Pancreas (tissue), 10 donors: Measurements from ENCODE around the gene CHRNB1. TPM values are rescaled to one million over a fixed set of nuclear protein-coding genes. Genes with fewer than 3 reads are reported as not detected.

ENCODE experiments used
- ATAC-seq, 4 donors: fragments of 200-7000 bp; cut with Tn5 transposase; one replicate each; pipeline versions ENCODE4 v1.8.0 to v1.9.1; 2020; ENCODE audit warnings: mild to moderate bottlenecking in 4 of 4, moderate library complexity in 4 of 4
- DNase-seq, 6 donors: peaks; one replicate each; pipeline ENCODE4 v3.0.0-alpha.2; 2020
- FAIRE-seq: peaks from 2 replicates; lab custom pipeline; 2012; peaks lifted over from hg19 to GRCh38; lab: Jason Lieb, UNC
- H3K27ac ChIP-seq, 4 donors: fragments of 200-600 bp; sonication (generic); 1 replicate in 3 of 4; 2 replicates in 1 of 4; pipeline versions ENCODE4 v1.5.0 to v1.8.0; 2020
- H3K27me3 ChIP-seq, 4 donors: fragments of 200-600 bp; one replicate each; pipeline ENCODE4 v1.8.0; 2021
- H3K36me3 ChIP-seq, 3 donors: fragments of 200-600 bp; sonication (generic) in 1 of 3; one replicate each; pipeline versions ENCODE4 v1.5.0 to v1.8.0; 2020 to 2021
- H3K4me1 ChIP-seq, 3 donors: fragments of 200-600 bp; one replicate each; pipeline ENCODE4 v1.8.0; 2021
- H3K4me3 ChIP-seq, 4 donors: fragments of 200-600 bp; sonication (generic) in 2 of 4; one replicate each; pipeline versions ENCODE4 v1.5.0 to v1.8.0; 2020 to 2021
- H3K9me3 ChIP-seq, 4 donors: fragments of 200-600 bp; one replicate each; pipeline ENCODE4 v1.8.0; 2021
- CTCF ChIP-seq, 4 donors: fragments of 200-600 bp; sonication (generic) in 3 of 4; IDR thresholded peaks; one replicate each; pipeline versions ENCODE4 v1.5.0 to v1.8.0; 2021; ENCODE audit warnings: antibody characterized with exemption in 4 of 4
- WGBS, 2 donors: extraction: QIAGEN DNeasy Blood & Tissue Kit; methylation state at CpG; one replicate each; pipeline ENCODE4 v1.1.7; 2013; 5-methylcytosine and 5-hydroxymethylcytosine counted together
- intact Hi-C, 3 donors: fragments of 100-400 bp; cut with DNase I; formaldehyde crosslinking; loops; one replicate each; pipeline versions ENCODE4 v1.11.1 to v1.14.2; 2022
- polyA plus RNA-seq, 2 donors: library from polyadenylated mRNA; stranded (reverse); fragments of 200-250 nt; gene quantifications; one replicate each; pipeline ENCODE4 v1.2.3, GENCODE V29; 2013
- total RNA-seq, 6 donors: library from RNA; stranded (reverse); fragmentation: NEBNext Ultra II Directional in 4 of 6; extraction: Animal tissue kit (Norgen Biotek cat#: 25700) in 4 of 6; gene quantifications; one replicate each; pipeline versions ENCODE4 v1.2.1 to v1.2.4, GENCODE V29; 2021 to 2023
- donor health status: healthy with polysubstance abuse.
- donor health status: DM: no; HTN: no; CAD: no; lungs with moderate emphysema.
- donor health status: DM: no; HTN: no; CAD: no.
- donor health status: control.
- donor health status: control.
- donor health status: Bipolar disorder and iron deficiency.
- donor health status: DM: yes; HTN: yes; CAD: no.
- donor health status: DM: no; HTN: no; CAD: no.
- donor health status: DM: no; HTN: no; CAD: no.
- donor health status: DM: yes; HTN: yes; CAD: no.

CHRNB1 gene
- total and polyA plus RNA-seq, 8 donors: 7.5 to 15.0 (median 9.7) TPM

DNA sequence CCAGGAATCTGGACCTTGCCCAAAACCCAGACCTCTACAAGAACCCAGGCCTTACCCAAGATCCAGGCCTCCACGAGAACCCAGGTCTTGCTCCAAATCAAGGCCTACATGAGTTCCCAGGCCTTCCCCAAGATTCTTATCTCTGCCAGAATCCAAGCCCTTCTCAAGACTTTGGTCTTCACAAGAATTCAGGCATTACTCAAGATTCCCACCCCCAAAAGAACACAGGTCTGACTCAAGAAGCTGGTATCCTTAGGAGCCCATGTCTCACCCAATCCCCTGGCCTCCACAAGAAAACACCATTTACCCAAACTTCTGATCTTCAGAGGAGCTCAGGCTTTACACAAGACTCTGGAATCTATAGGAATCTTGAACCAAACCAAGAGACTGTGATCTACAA, 13.6 kb upstream of the CHRNB1 start:
- intact Hi-C loops: loop anchor here in 2 of 3 donors (10.0 kb wide), 1 partner anchor 76 kb away; the partner anchor contains the start of genes KCTD11 (in 2 of the 2) and TMEM95 (in 2 of the 2)
- no peaks in the 10 kb centered on the region for H3K9me3 ChIP-seq
- H3K27ac ChIP-seq: no peak overlapping the region
- H3K4me1 ChIP-seq: peaks cover 0 to under 1% (median 0%) of the 10 kb centered on the region in 3 donors
- 84 to 94% methylated on average over 1 of the region's 1 CpG for WGBS, 2 donors
- no peak for TF ChIP-seq CTCF (IDR thresholded peaks at IDR 0.05)
- H3K27me3 ChIP-seq: no peaks in the 10 kb centered on the region
- no peaks in the 10 kb centered on the region for H3K36me3 ChIP-seq
- FAIRE-seq (no peak), ATAC-seq (no peak), DNase-seq (no peak)
- H3K4me3 ChIP-seq: no peak overlapping the region

- WGBS, 2 donors: 84 to 89% methylated on average over 11 of the region's 11 CpGs
- Histone ChIP-seq H3K27ac (no peak overlapping the region), H3K4me1 (peaks cover 0 to 6% (median 2%) of the 10 kb centered on the region in 3 donors), H3K9me3 (no peaks in the 10 kb centered on the region), H3K36me3 (no peaks in the 10 kb centered on the region), H3K27me3 (no peaks in the 10 kb centered on the region), H3K4me3 (no peak overlapping the region)
- FAIRE-seq (no peak), ATAC-seq (no peak), DNase-seq (peak in 1 of 6 donors; percentile 42)
- intact Hi-C loops: loop anchor here in 2 of 3 donors (10.0 kb wide), 1 partner anchor 77 kb away; the partner anchor contains the start of genes KCTD11 (in 2 of the 2) and TMEM95 (in 2 of the 2)
- TF ChIP-seq CTCF (IDR thresholded peaks at IDR 0.05): no peak
Measured at GRCh38 chr17:7432296-7432695, 12.6 kb upstream of the CHRNB1 start.

DNA sequence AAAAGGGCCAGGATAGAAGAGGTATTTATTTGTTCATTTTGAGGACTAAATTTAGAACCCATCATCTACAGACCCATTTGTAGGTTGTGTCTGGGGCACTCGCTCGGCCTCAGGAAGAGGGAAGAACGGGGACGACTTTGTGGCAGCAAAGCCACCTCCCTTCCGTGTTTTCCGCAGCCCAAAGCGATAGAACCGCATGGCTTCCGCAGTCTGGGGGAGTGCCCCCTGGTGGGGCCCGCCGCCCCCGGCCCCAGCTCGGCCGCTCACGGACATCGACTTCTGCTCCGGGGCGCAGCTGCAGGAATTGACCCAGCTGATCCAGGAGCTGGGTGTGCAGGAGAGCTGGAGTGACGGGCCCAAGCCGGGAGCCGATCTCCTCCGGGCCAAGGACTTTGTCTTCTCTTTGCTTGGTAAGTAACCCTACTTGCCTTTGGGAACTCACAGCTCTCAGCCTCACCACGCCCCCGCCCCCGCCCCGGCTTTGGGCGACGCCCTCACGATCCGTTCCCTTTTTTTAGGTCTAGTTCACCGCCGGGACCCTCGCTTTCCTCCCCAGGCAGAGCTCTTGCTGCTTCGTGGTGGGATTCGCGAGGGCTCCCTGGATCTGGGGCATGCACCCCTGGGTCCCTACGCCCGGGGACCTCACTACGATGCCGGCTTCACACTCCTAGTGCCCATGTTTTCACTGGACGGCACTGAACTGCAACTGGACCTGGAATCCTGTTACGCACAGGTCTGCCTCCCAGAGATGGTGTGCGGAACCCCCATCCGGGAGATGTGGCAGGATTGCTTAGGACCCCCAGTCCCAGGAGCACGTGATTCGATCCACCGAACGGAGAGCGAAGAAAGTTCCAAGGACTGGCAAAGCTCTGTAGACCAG, 8.9 kb upstream of the CHRNB1 start:
- Histone ChIP-seq H3K27me3 (no peaks in the 10 kb centered on the region), H3K4me3 (peak overlapping the region; percentile 36 to 70 (median 46)), H3K27ac (peak overlapping the region; percentile 86 to 97 (median 94)), H3K9me3 (no peaks in the 10 kb centered on the region), H3K36me3 (no peaks in the 10 kb centered on the region), H3K4me1 (peaks cover 5 to 18% (median 11%) of the 10 kb centered on the region in 3 donors)
- intact Hi-C loops: loop anchor here in 2 of 3 donors (10.0 kb wide), 1 partner anchor 81 kb away; the partner anchor contains the start of genes KCTD11 (in 2 of the 2) and TMEM95 (in 2 of the 2)
- DNase-seq (peak; percentile 52 to 87 (median 70)), FAIRE-seq (no peak), ATAC-seq (peak; percentile 26 to 47 (median 36))
- WGBS, 2 donors: 5% methylated on average over 49 of the region's 49 CpGs
- TF ChIP-seq CTCF (IDR thresholded peaks at IDR 0.05): no peak

- intact Hi-C loops: loop anchor here in 2 of 3 donors (10.0 kb wide), 1 partner anchor 82 kb away; the partner anchor contains the start of genes KCTD11 (in 2 of the 2) and TMEM95 (in 2 of the 2)
- FAIRE-seq: no peak
- H3K27ac ChIP-seq: peak overlapping the region; percentile 86 to 97 (median 94)
Measured at GRCh38 chr17:7436556-7437368, 8.1 kb upstream of the CHRNB1 start.

More at GRCh38 chr17:7436556-7437368, 8.1 kb upstream of the CHRNB1 start:
- DNase-seq (peak; percentile 79 to 96 (median 92)), ATAC-seq (peak; percentile 75 to 83 (median 80))
- Histone ChIP-seq H3K36me3 (no peaks in the 10 kb centered on the region), H3K4me1 (peaks cover 5 to 18% (median 11%) of the 10 kb centered on the region in 3 donors), H3K9me3 (no peaks in the 10 kb centered on the region), H3K27me3 (no peaks in the 10 kb centered on the region), H3K4me3 (peak overlapping the region; percentile 16 to 70 (median 46))
- TF ChIP-seq CTCF (IDR thresholded peaks at IDR 0.05): peak; percentile 68 to 91 (median 86)
- 2 to 3% methylated on average over 80 to 92 of the region's 92 CpGs for whole genome bisulfite sequencing, 2 donors
